HG03354 (cell line): ENCODE data around the gene MOB2.
"Not testable (repeated sequence)": the region's sequence is repeated elsewhere in the genome, so short reads cannot be mapped to it uniquely, and the experiment has no call there.

Experiments
- ATAC-seq: cut with Tn5 transposase; IDR thresholded peaks from one replicate; pipeline ENCODE4 v1.9.1; 2021; ENCODE audit warnings: mild to moderate bottlenecking; ENCODE audit not compliant: unreplicated experiment, poor library complexity, severe bottlenecking

Gene MOB2

GRCh38 chr11:1447845-1448825, 38.4 kb downstream of the MOB2 start:
- ATAC-seq: no peak

GRCh38 chr11:1446623-1447022, 40.0 kb downstream of the MOB2 start:
- ATAC-seq: no peak

GRCh38 chr11:1445741-1446445, 40.7 kb downstream of the MOB2 start:
- no peak for ATAC-seq

GRCh38 chr11:1444823-1445422, 41.7 kb downstream of the MOB2 start:
- ATAC-seq: no peak

GRCh38 chr11:1444321-1444720, 42.3 kb downstream of the MOB2 start:
- ATAC-seq: no peak

- ATAC-seq: no peak
These were observed 42.8 kb downstream of the MOB2 start for GRCh38 chr11:1443737-1444136.

- no peak for ATAC-seq
These were observed 43.7 kb downstream of the MOB2 start for GRCh38 chr11:1442807-1443366.

GRCh38 chr11:1442163-1442562, 44.4 kb downstream of the MOB2 start:
- no peak for ATAC-seq

GRCh38 chr11:1440496-1440895, 46.1 kb downstream of the MOB2 start:
- ATAC-seq: no peak

- no peak for ATAC-seq
These were observed 46.5 kb downstream of the MOB2 start for GRCh38 chr11:1440066-1440465.

- no peak for ATAC-seq
These were observed 47.2 kb downstream of the MOB2 start for GRCh38 chr11:1439341-1439740.

GRCh38 chr11:1438967-1439330, 47.6 kb downstream of the MOB2 start:
- no peak for ATAC-seq

- no peak for ATAC-seq
These were observed 48.2 kb downstream of the MOB2 start for GRCh38 chr11:1438261-1438966.

GRCh38 chr11:1437500-1437899, 49.1 kb downstream of the MOB2 start:
- ATAC-seq: no peak

GRCh38 chr11:1436468-1437039, 50.0 kb downstream of the MOB2 start:
- ATAC-seq: no peak

- ATAC-seq: no peak
These were observed 50.6 kb downstream of the MOB2 start for GRCh38 chr11:1435820-1436467.

GRCh38 chr11:1435479-1435819, 51.1 kb downstream of the MOB2 start:
- ATAC-seq: not testable (repeated sequence)

GRCh38 chr11:1433977-1434640, 52.5 kb downstream of the MOB2 start:
- ATAC-seq: no peak
